NB4 (cell line): ENCODE results near the gene IQGAP1.

Experiments
- POLR2A ChIP-seq: IDR thresholded peaks from 2 replicates; pipeline ENCODE4 v1.6.1; 2011; ENCODE audit warnings: mild to moderate bottlenecking; ENCODE audit not compliant: insufficient read length; ENCODE audit errors: extremely low read depth
- TF ChIP-seq, protein P1 (sequence below): IDR thresholded peaks from one replicate; pipeline ENCODE4 v1.5.1; 2012; ENCODE audit warnings: low read depth, low read length

GRCh38 chr15:90529371-90530249 lies 141.6 kb downstream of the IQGAP1 start, which contains the start of gene CRTC3:
- TF ChIP-seq, protein P1, sequence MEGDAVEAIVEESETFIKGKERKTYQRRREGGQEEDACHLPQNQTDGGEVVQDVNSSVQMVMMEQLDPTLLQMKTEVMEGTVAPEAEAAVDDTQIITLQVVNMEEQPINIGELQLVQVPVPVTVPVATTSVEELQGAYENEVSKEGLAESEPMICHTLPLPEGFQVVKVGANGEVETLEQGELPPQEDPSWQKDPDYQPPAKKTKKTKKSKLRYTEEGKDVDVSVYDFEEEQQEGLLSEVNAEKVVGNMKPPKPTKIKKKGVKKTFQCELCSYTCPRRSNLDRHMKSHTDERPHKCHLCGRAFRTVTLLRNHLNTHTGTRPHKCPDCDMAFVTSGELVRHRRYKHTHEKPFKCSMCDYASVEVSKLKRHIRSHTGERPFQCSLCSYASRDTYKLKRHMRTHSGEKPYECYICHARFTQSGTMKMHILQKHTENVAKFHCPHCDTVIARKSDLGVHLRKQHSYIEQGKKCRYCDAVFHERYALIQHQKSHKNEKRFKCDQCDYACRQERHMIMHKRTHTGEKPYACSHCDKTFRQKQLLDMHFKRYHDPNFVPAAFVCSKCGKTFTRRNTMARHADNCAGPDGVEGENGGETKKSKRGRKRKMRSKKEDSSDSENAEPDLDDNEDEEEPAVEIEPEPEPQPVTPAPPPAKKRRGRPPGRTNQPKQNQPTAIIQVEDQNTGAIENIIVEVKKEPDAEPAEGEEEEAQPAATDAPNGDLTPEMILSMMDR = no peak
- peak; percentile 54 for TF ChIP-seq POLR2A
